ENCODE data around the gene NPHS2.
"Not testable (repeated sequence)": the region's sequence is repeated elsewhere in the genome, so short reads cannot be mapped to it uniquely, and the experiment has no call there.

The NPHS2 gene

DNA sequence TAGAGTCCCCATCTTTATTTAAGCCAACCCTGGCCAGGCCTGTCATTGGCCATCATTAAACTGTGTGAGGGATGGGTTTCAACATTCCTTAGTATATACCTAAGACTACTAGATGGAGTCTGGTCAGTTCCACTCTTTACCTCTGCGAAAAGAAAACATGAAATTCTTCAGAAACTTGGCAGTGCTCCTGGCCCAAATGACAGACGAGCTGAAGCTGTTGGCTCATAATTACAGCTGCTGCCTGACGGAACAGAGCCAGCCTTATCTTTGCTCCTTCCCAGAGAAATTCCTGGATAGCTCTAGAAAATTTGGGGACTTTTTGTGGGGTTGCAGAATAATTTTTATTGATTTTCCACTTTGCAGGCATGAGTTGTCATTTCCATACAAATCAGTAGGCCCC, 30.4 kb downstream of the NPHS2 start:
- H3K4me3 ChIP-seq (ENCODE audit: low read depth, low read length): no peak overlapping the region
- TF ChIP-seq, protein P1, sequence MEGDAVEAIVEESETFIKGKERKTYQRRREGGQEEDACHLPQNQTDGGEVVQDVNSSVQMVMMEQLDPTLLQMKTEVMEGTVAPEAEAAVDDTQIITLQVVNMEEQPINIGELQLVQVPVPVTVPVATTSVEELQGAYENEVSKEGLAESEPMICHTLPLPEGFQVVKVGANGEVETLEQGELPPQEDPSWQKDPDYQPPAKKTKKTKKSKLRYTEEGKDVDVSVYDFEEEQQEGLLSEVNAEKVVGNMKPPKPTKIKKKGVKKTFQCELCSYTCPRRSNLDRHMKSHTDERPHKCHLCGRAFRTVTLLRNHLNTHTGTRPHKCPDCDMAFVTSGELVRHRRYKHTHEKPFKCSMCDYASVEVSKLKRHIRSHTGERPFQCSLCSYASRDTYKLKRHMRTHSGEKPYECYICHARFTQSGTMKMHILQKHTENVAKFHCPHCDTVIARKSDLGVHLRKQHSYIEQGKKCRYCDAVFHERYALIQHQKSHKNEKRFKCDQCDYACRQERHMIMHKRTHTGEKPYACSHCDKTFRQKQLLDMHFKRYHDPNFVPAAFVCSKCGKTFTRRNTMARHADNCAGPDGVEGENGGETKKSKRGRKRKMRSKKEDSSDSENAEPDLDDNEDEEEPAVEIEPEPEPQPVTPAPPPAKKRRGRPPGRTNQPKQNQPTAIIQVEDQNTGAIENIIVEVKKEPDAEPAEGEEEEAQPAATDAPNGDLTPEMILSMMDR (IDR thresholded peaks at IDR 0.05; ENCODE audit: low read depth, low read length): no peak

DNA sequence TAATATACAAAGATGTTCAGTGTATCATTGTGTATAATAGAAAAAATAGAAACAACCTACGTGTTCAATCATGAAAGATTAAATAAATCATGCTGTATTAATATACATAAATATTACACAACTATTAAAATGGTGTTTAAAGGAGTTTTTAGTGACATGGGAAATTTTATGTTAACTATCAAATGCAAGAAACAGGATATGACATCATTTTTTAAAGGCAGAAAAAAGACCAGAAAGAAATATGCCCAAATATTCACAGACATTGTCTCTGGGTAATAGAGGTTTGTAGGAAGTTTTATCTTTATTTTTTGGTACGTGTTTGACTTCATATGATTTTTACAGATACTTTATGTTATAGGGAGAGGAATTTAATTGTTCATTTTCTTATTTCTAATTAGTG, 34.0 kb downstream of the NPHS2 start:
- TF ChIP-seq, protein P1 (IDR thresholded peaks at IDR 0.05; ENCODE audit: low read depth, low read length): no peak
- no peak overlapping the region for H3K4me3 ChIP-seq (ENCODE audit: low read depth, low read length)

DNA sequence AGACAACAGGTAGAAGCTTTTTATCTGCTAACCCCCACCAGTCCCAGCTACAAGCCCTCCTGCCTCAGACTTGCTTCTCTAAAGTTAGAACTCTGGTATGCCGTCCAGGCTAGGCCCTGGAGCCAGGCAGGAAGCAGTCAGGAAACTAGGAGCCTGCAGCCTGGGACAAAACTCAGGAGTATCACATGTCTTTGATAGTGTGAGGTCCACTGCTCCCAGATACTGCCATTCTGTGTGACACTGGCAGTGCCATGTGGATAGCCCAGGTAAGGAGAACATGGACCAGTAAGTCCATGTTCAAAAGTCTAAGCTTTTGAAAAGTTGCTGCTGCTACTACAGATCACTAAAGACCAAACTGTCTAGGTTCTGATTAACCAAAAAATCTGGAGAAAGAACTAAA, 45.4 kb downstream of the NPHS2 start:
- TF ChIP-seq, protein P1 (IDR thresholded peaks at IDR 0.05; ENCODE audit: low read depth, low read length): no peak
- H3K4me3 ChIP-seq (ENCODE audit: low read depth, low read length): no peak overlapping the region

DNA sequence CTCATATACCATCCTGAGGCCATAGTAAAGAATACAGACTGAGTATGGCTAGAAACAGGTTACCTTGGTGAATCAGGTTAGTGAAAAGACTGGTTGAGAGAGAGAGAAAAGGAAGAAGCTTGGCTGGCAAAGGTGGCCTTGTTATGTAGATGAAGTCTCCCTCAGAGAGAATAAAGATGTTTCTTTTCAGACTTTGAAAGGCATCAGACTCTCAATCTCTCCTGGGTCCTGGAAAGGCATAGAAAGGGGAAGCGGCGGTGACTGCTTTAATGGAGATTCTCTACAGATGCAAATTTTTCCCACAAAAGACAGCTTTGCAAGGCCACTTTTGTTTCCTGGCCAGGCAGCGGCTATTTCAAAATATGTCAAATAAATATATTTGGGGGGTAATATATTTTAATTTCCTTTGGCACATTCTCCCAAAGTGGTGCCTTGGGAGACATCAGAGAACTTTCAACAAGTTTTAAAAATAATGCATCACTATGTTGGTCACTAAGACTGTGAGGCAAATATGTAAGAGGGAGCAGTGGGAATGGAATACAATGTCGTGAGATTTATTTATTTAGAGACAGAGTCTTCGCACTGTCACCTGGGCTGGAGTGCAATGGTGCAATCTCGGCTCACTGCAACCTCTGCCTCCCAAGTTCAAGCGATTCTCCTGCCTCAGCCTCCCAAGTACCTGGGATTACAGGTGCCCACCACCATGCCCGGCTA, 46.1 kb downstream of the NPHS2 start:
- H3K4me3 ChIP-seq (ENCODE audit: low read depth, low read length): no peak overlapping the region
- TF ChIP-seq, protein P1 (IDR thresholded peaks at IDR 0.05; ENCODE audit: low read depth, low read length): no peak

DNA sequence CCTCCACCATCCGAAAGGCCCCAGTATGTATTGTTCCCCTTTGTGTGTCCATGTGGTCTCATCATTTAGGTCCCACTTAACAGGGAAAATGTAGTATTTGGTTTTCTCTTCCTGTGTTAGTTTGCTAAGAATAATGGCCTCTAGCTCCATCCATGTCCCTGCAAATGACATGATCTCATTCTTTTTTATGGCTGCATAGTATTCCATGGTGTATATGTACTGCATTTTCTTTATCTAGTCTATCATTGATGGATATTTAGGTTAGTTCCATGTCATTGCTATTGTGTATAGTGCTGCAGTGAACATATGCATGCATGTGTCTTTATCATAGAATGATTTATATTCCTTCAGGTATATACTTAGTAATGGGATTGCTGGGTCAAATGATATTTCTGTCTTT, 57.2 kb downstream of the NPHS2 start:
- not testable (repeated sequence) for H3K4me3 ChIP-seq (ENCODE audit: low read depth, low read length)

DNA sequence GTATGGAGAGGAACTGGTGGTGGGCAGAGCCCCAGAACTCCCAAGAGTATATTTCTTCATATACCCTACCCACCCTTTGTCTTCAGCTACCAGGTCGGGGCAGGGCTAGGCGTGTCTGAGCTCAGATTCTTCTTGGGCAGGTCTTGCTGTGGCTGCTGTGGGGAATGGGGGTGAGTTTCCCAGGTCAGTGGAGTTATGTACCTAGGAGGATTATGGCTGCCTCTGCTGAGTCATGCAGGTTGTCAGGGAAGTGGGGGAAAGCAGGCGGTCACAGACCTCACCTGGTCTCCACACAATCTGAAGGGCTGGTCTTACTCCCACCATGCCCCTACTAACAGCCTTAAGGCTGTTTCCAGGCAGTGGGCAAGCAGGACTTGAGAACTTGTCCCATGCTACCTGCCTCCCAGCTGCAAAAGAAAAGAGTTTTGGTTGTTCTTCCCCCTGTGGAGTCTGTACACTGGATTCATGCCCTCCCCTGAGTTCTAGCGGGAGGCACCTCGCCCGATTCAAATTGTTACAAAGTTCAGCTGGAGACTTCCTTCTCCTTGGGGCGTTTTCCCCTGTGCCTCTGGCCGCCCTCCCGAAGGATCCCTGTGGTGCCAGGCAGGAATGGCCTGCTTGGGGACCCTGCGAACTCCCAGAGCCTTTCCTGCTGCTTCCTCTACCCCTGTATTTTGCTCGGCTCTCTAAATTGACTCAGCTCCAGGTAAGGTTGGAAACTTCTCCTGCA, 58.6 kb downstream of the NPHS2 start:
- H3K4me3 ChIP-seq (ENCODE audit: low read depth, low read length): no peak overlapping the region
- TF ChIP-seq, protein P1 (IDR thresholded peaks at IDR 0.05; ENCODE audit: low read depth, low read length): no peak

DNA sequence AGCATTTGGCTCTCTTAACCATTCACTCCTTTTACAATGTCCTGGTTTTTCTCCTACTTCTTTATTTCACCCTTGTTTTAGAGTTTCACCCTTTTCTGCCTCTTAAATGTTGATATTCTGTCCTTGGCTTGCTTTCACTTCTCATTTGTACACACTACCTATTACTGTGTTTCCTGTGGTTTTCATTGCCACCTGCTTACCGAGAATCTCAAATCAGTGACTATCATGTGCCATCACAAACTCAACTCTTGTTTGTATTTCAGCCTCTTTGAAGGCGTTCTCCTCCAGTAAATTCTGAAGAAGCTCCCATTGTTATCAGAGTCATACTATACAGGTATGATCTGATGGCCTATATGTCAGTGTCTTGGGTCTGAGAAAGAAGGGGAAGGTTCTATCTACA, 65.7 kb downstream of the NPHS2 start:
- TF ChIP-seq, protein P1 (IDR thresholded peaks at IDR 0.05; ENCODE audit: low read depth, low read length): no peak
- no peak overlapping the region for H3K4me3 ChIP-seq (ENCODE audit: low read depth, low read length)
